EL (cell line): ENCODE measurements around the gene CACNA2D4.

ENCODE experiments used
- DNase-seq: peaks from one replicate; pipeline ENCODE4 v3.0.0-alpha.2; 2016

The CACNA2D4 gene

GRCh38 chr12:1885599-1886245 is 32.7 kb downstream of the CACNA2D4 start:
- no peak for DNase-seq

- no peak for DNase-seq
Observed at GRCh38 chr12:1885082-1885596, 33.3 kb downstream of the CACNA2D4 start.

GRCh38 chr12:1884651-1885050 is 33.8 kb downstream of the CACNA2D4 start:
- DNase-seq = no peak

- DNase-seq = no peak
Observed at GRCh38 chr12:1883513-1883912, 34.9 kb downstream of the CACNA2D4 start.

- DNase-seq = no peak
Observed at GRCh38 chr12:1882850-1883470, 35.5 kb downstream of the CACNA2D4 start.

- no peak for DNase-seq
Observed at GRCh38 chr12:1882405-1882804, 36.0 kb downstream of the CACNA2D4 start.

GRCh38 chr12:1881936-1882335 is 36.5 kb downstream of the CACNA2D4 start:
- DNase-seq = no peak

- DNase-seq = no peak
Observed at GRCh38 chr12:1881301-1881700, 37.2 kb downstream of the CACNA2D4 start.

GRCh38 chr12:1880876-1881275 is 37.6 kb downstream of the CACNA2D4 start:
- DNase-seq = no peak

- no peak for DNase-seq
Observed at GRCh38 chr12:1880153-1880845, 38.2 kb downstream of the CACNA2D4 start.

GRCh38 chr12:1879633-1880032 is 38.8 kb downstream of the CACNA2D4 start:
- DNase-seq = no peak

GRCh38 chr12:1878695-1879094 is 39.8 kb downstream of the CACNA2D4 start:
- DNase-seq = no peak

- DNase-seq = no peak
Observed at GRCh38 chr12:1878214-1878613, 40.2 kb downstream of the CACNA2D4 start.

GRCh38 chr12:1877169-1877878 is 41.1 kb downstream of the CACNA2D4 start:
- no peak for DNase-seq

GRCh38 chr12:1876086-1876485 is 42.4 kb downstream of the CACNA2D4 start:
- DNase-seq = no peak

- no peak for DNase-seq
Observed at GRCh38 chr12:1875608-1876007, 42.8 kb downstream of the CACNA2D4 start.

- no peak for DNase-seq
Observed at GRCh38 chr12:1873531-1874510, 44.6 kb downstream of the CACNA2D4 start.

GRCh38 chr12:1872448-1872847 is 46.0 kb downstream of the CACNA2D4 start:
- DNase-seq = no peak

- no peak for DNase-seq
Observed at GRCh38 chr12:1872001-1872400, 46.5 kb downstream of the CACNA2D4 start.

GRCh38 chr12:1870998-1871917 is 47.2 kb downstream of the CACNA2D4 start:
- no peak for DNase-seq

GRCh38 chr12:1870086-1870485 is 48.4 kb downstream of the CACNA2D4 start:
- DNase-seq = no peak
